Left colon (tissue), 2 donors: Measurements from ENCODE around the gene PHOSPHO2. TPM values are rescaled to one million over a fixed set of nuclear protein-coding genes. Genes with fewer than 3 reads are reported as not detected.
A peak's percentile ranks its signal among the peaks of the same experiment; 100 is the strongest.

ENCODE experiments used
- ATAC-seq: fragments of 200-7000 bp; cut with Tn5 transposase; one replicate; pipeline ENCODE4 v1.9.1; 2020; ENCODE audit warnings: mild to moderate bottlenecking, moderate library complexity
- DNase-seq, 2 donors: peaks; one replicate each; pipeline ENCODE4 v3.0.0-alpha.2; 2020
- intact Hi-C, 2 donors: fragments of 100-400 bp; cut with DNase I in 1 of 2; cut with micrococcal nuclease in 1 of 2; formaldehyde crosslinking; loops; one replicate each; pipeline versions ENCODE4 v1.11.2 to v1.14.0; 2022; cut with DNase I, micrococcal nuclease
- total RNA-seq, 2 donors: library from RNA; stranded (reverse); fragmentation: NEBNext Ultra II Directional; extraction: Animal tissue kit (Norgen Biotek cat#: 25700); gene quantifications; one replicate each; pipeline ENCODE4 v1.2.1, GENCODE V29; 2021
- donor health status: DM: no; HTN: no; CAD: no.
- donor health status: DM: yes; HTN: yes; CAD: no.

The PHOSPHO2 gene
- total RNA-seq, 2 donors from 2014 or later = 7.4 to 8.3 TPM

- ATAC-seq (no peak), DNase-seq (no peak)
- intact Hi-C loops = no loop called here
These were observed 44.4 kb downstream of the PHOSPHO2 start for GRCh38 chr2:169738566-169739229.

GRCh38 chr2:169739351-169739750, 45.1 kb downstream of the PHOSPHO2 start:
- ATAC-seq (peak; percentile 56), DNase-seq (no peak)
- intact Hi-C loops = no loop called here

- no peak for DNase-seq
- ATAC-seq = no peak
- intact Hi-C loops = no loop called here
These were observed 49.3 kb downstream of the PHOSPHO2 start for GRCh38 chr2:169743549-169743948.

- intact Hi-C loops = no loop called here
- ATAC-seq (no peak), DNase-seq (no peak)
These were observed 52.0 kb downstream of the PHOSPHO2 start for GRCh38 chr2:169746240-169746639.

GRCh38 chr2:169748319-169748718, 54.0 kb downstream of the PHOSPHO2 start:
- no peak for DNase-seq
- intact Hi-C loops = no loop called here
- no peak for ATAC-seq

Other genes starting within 250 kb of the PHOSPHO2 start
- 1 to 10 TPM; 1.4 to 2.6 TPM for gene BBS5, start 215.0 kb upstream of the PHOSPHO2 start, total RNA-seq
- gene KLHL41, start 184.8 kb upstream of the PHOSPHO2 start, total RNA-seq = under 1 TPM in 1 of 2 donors, not detected in 1; 0.25 TPM
- 10 to 100 TPM; 65.8 to 69.2 TPM for gene FASTKD1, start 120.6 kb upstream of the PHOSPHO2 start, total RNA-seq
- 10 to 100 TPM; 46.9 to 50.5 TPM for gene PPIG, start 110.1 kb upstream of the PHOSPHO2 start, total RNA-seq
- gene CFAP210, start 64 bp upstream of the PHOSPHO2 start, total RNA-seq = not detected
- 10 to 100 TPM in 1 of 2 donors, 1 to 10 TPM in 1; 9.7 to 12.9 TPM for gene KLHL23, start 39.4 kb downstream of the PHOSPHO2 start, total RNA-seq
- gene SSB, start 104.4 kb downstream of the PHOSPHO2 start, total RNA-seq = 10 to 100 TPM; 40.5 to 43.7 TPM
- gene METTL5, start 130.4 kb downstream of the PHOSPHO2 start, total RNA-seq = 10 to 100 TPM; 42.2 to 44.7 TPM
- 10 to 100 TPM; 36.8 to 41.5 TPM for gene UBR3, start 133.0 kb downstream of the PHOSPHO2 start, total RNA-seq